H1 (cell line): ENCODE data around the gene RNF5. TPM values are rescaled to one million over a fixed set of nuclear protein-coding genes. Genes with fewer than 3 reads are reported as not detected.

Source experiments
- BACH1 ChIP-seq: IDR thresholded peaks from 2 replicates; pipeline ENCODE4 v1.6.1; 2012; ENCODE audit warnings: low read length, improper control_type of control experiment
- BRCA1 ChIP-seq: IDR thresholded peaks from 2 replicates; pipeline ENCODE4 v1.6.1; 2012; ENCODE audit warnings: low read depth, low read length, improper control_type of control experiment
- CBX8 ChIP-seq: fragments of 300-800, 300-1000 bp; sonication (generic); IDR thresholded peaks from 2 replicates; pipeline ENCODE4 v1.7.1; 2016; ENCODE audit warnings: low read depth, low read length, borderline replicate concordance
- EGR1 ChIP-seq: IDR thresholded peaks from 2 replicates; pipeline ENCODE4 v1.6.1; 2011; ENCODE audit warnings: low read depth, low read length, borderline replicate concordance
- EZH2 ChIP-seq: fragments of 200-600 bp; sonication (generic); IDR thresholded peaks from 2 replicates; pipeline ENCODE4 v1.7.1; 2012; ENCODE audit warnings: low read depth, mild to moderate bottlenecking, moderate library complexity, low read length, inconsistent platforms; ENCODE audit not compliant: severe bottlenecking
- HDAC2 ChIP-seq, 2 experiments: fragments of 300-600 bp in 1 of 2; sonication (generic) in 1 of 2; IDR thresholded peaks; 2 replicates each; pipeline ENCODE4 v1.6.1; 2011 to 2012; ENCODE audit warnings: low read depth in 2 of 2, low read length in 2 of 2, mild to moderate bottlenecking in 2 of 2, moderate library complexity in 2 of 2, borderline replicate concordance in 1 of 2, inconsistent platforms in 1 of 2
- JUN ChIP-seq: IDR thresholded peaks from 2 replicates; pipeline ENCODE4 v1.6.1; 2011; ENCODE audit warnings: low read depth, mild to moderate bottlenecking, improper control_type of control experiment, low read length
- KDM1A ChIP-seq: fragments of 200-600, 300-600 bp; sonication (generic); IDR thresholded peaks from 2 replicates; pipeline ENCODE4 v1.7.1; 2016; ENCODE audit warnings: mild to moderate bottlenecking, low read length, borderline replicate concordance
- MAFK ChIP-seq: IDR thresholded peaks from 2 replicates; pipeline ENCODE4 v1.6.1; 2012; ENCODE audit warnings: low read depth, mild to moderate bottlenecking, improper control_type of control experiment, low read length
- NRF1 ChIP-seq: IDR thresholded peaks from 2 replicates; pipeline ENCODE4 v1.6.1; 2011; ENCODE audit warnings: mild to moderate bottlenecking, low read depth, low read length, improper control_type of control experiment
- PHF8 ChIP-seq: fragments of 200-600 bp; sonication (generic); conservative IDR thresholded peaks from 2 replicates; pipeline ENCODE4 v1.7.1; 2012; ENCODE audit warnings: low read depth, mild to moderate bottlenecking, inconsistent platforms, low read length, moderate library complexity
- POLR2AphosphoS5 ChIP-seq: IDR thresholded peaks from 2 replicates; pipeline ENCODE4 v1.6.1; 2011; ENCODE audit warnings: low read depth, low read length
- RAD21 ChIP-seq, 2 experiments: IDR thresholded peaks in 1 of 2; conservative IDR thresholded peaks in 1 of 2; 2 replicates each; pipeline ENCODE4 v1.6.1; 2011; ENCODE audit warnings: low read depth in 2 of 2, low read length in 2 of 2, improper control_type of control experiment in 1 of 2, inconsistent platforms in 1 of 2, mild to moderate bottlenecking in 1 of 2, moderate library complexity in 1 of 2
- RXRA ChIP-seq: IDR thresholded peaks from 2 replicates; pipeline ENCODE4 v1.6.1; 2011; ENCODE audit warnings: low read depth, mild to moderate bottlenecking, low read length, moderate library complexity; ENCODE audit not compliant: insufficient read depth
- SIRT6 ChIP-seq: IDR thresholded peaks from one replicate; pipeline ENCODE4 v1.7.1; 2012; ENCODE audit warnings: low read length, inconsistent platforms
- TAF7 ChIP-seq: optimal IDR thresholded peaks from 2 replicates; pipeline ENCODE3; 2011; ENCODE audit warnings: low read depth, mild to moderate bottlenecking, inconsistent platforms, low read length, moderate library complexity, borderline replicate concordance
- YY1 ChIP-seq: IDR thresholded peaks from 2 replicates; pipeline ENCODE4 v1.6.1; 2011; ENCODE audit warnings: low read depth, mild to moderate bottlenecking, low read length
- ZNF274 ChIP-seq: IDR thresholded peaks from 2 replicates; pipeline ENCODE4 v1.7.0; 2012; ENCODE audit warnings: low read length, borderline replicate concordance; ENCODE audit errors: extremely low read depth
- polyA plus RNA-seq, 7 experiments: library from polyadenylated mRNA; depleted of rRNA in 3 of 7; stranded (reverse) in 5 of 7; unstranded in 2 of 7; fragments of >200 nt in 5 of 7; fragments of 200-250 nt in 2 of 7; gene quantifications; 1 replicate in 5 of 7; 2 replicates in 1 of 7; 4 replicates in 1 of 7; pipeline versions ENCODE4 v1.2.1 to v1.2.3, GENCODE V29; 2011 to 2013; ENCODE audit warnings: missing spikeins in 2 of 7, mixed read lengths in 2 of 7
- total RNA-seq: library from RNA; stranded (reverse); fragmentation: NEBNext Ultra II Directional; extraction: Animal tissue kit (Norgen Biotek cat#: 25700); gene quantifications from 2 replicates; pipeline ENCODE4 v1.2.1, GENCODE V29; 2021
- TF ChIP-seq, protein P1 (sequence below): IDR thresholded peaks from 2 replicates; pipeline ENCODE4 v1.6.1; 2012; ENCODE audit warnings: inconsistent platforms
- TF ChIP-seq, protein P2 (sequence below): IDR thresholded peaks from 2 replicates; pipeline ENCODE4 v1.6.1; 2012; ENCODE audit warnings: low read length, inconsistent platforms
- TF ChIP-seq, protein P3 (sequence below): IDR thresholded peaks from 2 replicates; pipeline ENCODE4 v1.6.1; 2012; ENCODE audit warnings: inconsistent platforms

RNF5 gene
- total and polyA plus RNA-seq, 2 of the 8 experiments (the other 6 are each of a cell fraction or from before 2014, with no cell fraction given), result 90.0 to 158 TPM

DNA sequence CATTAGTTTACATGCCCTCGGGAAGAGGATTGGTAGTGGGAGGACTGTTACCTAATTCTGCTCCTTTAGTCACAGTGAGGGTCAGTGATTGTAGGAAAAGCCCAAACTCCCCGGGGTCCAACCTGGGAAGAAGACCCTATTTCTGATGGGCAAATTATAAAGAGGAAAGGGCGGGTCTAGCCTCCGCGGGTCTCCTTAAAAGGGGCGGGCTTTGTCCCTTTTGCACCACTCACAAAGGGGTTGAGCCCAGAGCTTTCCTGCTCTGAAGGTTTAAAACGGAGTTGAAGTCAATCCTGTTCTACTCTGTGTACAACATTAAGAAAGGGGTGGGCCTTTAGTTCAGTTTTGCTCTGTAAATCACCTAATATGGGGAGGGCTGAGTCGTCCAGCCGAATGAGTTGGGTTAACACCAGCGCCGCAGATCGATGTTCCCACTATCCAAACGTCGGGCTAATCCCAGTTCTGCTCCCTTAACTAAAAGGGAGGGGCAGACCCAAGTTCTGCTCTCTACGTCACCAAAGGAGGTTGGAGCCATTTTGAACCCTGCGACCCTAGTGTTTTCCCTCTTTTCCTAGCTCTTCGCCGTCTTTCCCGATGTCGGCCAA is 920 bp upstream of the RNF5 start (continued):
- TF ChIP-seq RXRA (no peak), ZNF274 (no peak), NRF1 (no peak), PHF8 (peak; percentile 48; the same call in 1 of the 2 replicates), TAF7 (peak; percentile 29), EZH2 (no peak), BRCA1 (no peak), POLR2AphosphoS5 (no peak), MAFK (no peak; the same call in 1 of the 2 replicates), YY1 (peak; percentile 91), CBX8 (no peak), JUN (no peak), HDAC2 (IDR thresholded peaks at IDR 0.05; ENCODE audit: borderline replicate concordance in 1 of 2, low read depth in 2 of 2, low read length in 2 of 2) (no peak), RAD21 (IDR thresholded peaks at IDR 0.05 in 1 of 2, conservative IDR thresholded peaks at IDR 0.05 in 1 of 2; ENCODE audit: low read depth in 2 of 2, low read length in 2 of 2) (no peak), EGR1 (no peak), BACH1 (no peak), SIRT6 (no peak), KDM1A (no peak)
- TF ChIP-seq, protein P1, sequence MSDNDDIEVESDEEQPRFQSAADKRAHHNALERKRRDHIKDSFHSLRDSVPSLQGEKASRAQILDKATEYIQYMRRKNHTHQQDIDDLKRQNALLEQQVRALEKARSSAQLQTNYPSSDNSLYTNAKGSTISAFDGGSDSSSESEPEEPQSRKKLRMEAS, result no peak
- TF ChIP-seq, protein P2, sequence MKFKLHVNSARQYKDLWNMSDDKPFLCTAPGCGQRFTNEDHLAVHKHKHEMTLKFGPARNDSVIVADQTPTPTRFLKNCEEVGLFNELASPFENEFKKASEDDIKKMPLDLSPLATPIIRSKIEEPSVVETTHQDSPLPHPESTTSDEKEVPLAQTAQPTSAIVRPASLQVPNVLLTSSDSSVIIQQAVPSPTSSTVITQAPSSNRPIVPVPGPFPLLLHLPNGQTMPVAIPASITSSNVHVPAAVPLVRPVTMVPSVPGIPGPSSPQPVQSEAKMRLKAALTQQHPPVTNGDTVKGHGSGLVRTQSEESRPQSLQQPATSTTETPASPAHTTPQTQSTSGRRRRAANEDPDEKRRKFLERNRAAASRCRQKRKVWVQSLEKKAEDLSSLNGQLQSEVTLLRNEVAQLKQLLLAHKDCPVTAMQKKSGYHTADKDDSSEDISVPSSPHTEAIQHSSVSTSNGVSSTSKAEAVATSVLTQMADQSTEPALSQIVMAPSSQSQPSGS, result 0 out of 2 replicates have a peak, but pooled peaks have one; percentile 23
- TF ChIP-seq, protein P3, sequence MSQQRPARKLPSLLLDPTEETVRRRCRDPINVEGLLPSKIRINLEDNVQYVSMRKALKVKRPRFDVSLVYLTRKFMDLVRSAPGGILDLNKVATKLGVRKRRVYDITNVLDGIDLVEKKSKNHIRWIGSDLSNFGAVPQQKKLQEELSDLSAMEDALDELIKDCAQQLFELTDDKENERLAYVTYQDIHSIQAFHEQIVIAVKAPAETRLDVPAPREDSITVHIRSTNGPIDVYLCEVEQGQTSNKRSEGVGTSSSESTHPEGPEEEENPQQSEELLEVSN, result no peak; the same call in 1 of the 2 replicates
